HepG2 (cell line): Measurements from ENCODE around the gene CEP68. TPM values are rescaled to one million over a fixed set of nuclear protein-coding genes. Genes with fewer than 3 reads are reported as not detected.

Experiments used
- ARID2 ChIP-seq: sonication (generic); formaldehyde crosslinking; IDR thresholded peaks from 2 replicates; pipeline ENCODE4 v1.8.1; 2022; ENCODE audit warnings: mild to moderate bottlenecking, missing genetic modification reagents, borderline replicate concordance
- DMAP1 ChIP-seq: IDR thresholded peaks from 2 replicates; pipeline ENCODE4 v1.6.1; 2016
- GRHL1 ChIP-seq: sonication (generic); formaldehyde crosslinking; conservative IDR thresholded peaks from 2 replicates; pipeline ENCODE4 v1.8.0; 2022; ENCODE audit warnings: missing genetic modification reagents
- KMT2A ChIP-seq: sonication (generic); formaldehyde crosslinking; IDR thresholded peaks from 2 replicates; pipeline ENCODE4 v1.4.0; 2020; ENCODE audit warnings: missing genetic modification reagents
- MED13 ChIP-seq: sonication (generic); formaldehyde crosslinking; IDR thresholded peaks from 2 replicates; pipeline ENCODE4 v1.5.0; 2020; ENCODE audit warnings: missing genetic modification reagents
- MED8 ChIP-seq: sonication (generic); formaldehyde crosslinking; IDR thresholded peaks from 2 replicates; pipeline ENCODE4 v1.8.1; 2023; ENCODE audit warnings: mild to moderate bottlenecking, missing genetic modification reagents; ENCODE audit not compliant: insufficient replicate concordance
- MNT ChIP-seq: fragments of 450-650 bp; IDR thresholded peaks from 2 replicates; pipeline ENCODE4 v1.6.1; 2016
- NFE2L1 ChIP-seq: sonication (generic); formaldehyde crosslinking; IDR thresholded peaks from 2 replicates; pipeline ENCODE4 v1.4.0; 2020; ENCODE audit warnings: missing genetic modification reagents, mild to moderate bottlenecking, borderline replicate concordance
- PAF1 ChIP-seq: IDR thresholded peaks from 2 replicates; pipeline ENCODE4 v1.6.1; 2016; ENCODE audit warnings: missing genetic modification reagents, missing compliant biosample characterization
- SATB2 ChIP-seq: sonication (generic); formaldehyde crosslinking; IDR thresholded peaks from 2 replicates; pipeline ENCODE4 v1.5.0; 2020; ENCODE audit warnings: missing genetic modification reagents
- SOX6 ChIP-seq, 2 experiments: fragments of 450-650 bp in 1 of 2; sonication (generic) in 1 of 2; formaldehyde crosslinking in 1 of 2; IDR thresholded peaks; 2 replicates each; pipeline versions ENCODE4 v1.4.0 to v1.6.1; 2017 to 2020; ENCODE audit warnings: antibody characterized with exemption in 1 of 2, mild to moderate bottlenecking in 1 of 2, missing genetic modification reagents in 1 of 2
- STAT6 ChIP-seq: sonication (generic); formaldehyde crosslinking; IDR thresholded peaks from 2 replicates; pipeline ENCODE4 v1.4.0; 2020; ENCODE audit warnings: missing genetic modification reagents, mild to moderate bottlenecking, borderline replicate concordance
- U2AF2 ChIP-seq: fragments of 200-400 bp; formaldehyde crosslinking; IDR thresholded peaks from 2 replicates; pipeline ENCODE4 v1.6.1; 2017; ENCODE audit warnings: low read depth, mild to moderate bottlenecking, low read length
- ZBTB8A ChIP-seq: sonication (generic); formaldehyde crosslinking; IDR thresholded peaks from 2 replicates; pipeline ENCODE4 v1.4.0; 2020; ENCODE audit warnings: mild to moderate bottlenecking, low read depth, missing genetic modification reagents, borderline replicate concordance
- ZC3H13 ChIP-seq: sonication (generic); formaldehyde crosslinking; IDR thresholded peaks from 2 replicates; pipeline ENCODE4 v1.8.1; 2023; ENCODE audit warnings: mild to moderate bottlenecking, missing genetic modification reagents, moderate library complexity
- ZNF260 ChIP-seq: sonication (generic); formaldehyde crosslinking; IDR thresholded peaks from 2 replicates; pipeline ENCODE4 v1.4.0; 2020; ENCODE audit warnings: missing genetic modification reagents, low read depth, mild to moderate bottlenecking, borderline replicate concordance
- ZNF292 ChIP-seq: sonication (generic); formaldehyde crosslinking; IDR thresholded peaks from 2 replicates; pipeline ENCODE4 v1.8.1; 2022; ENCODE audit warnings: mild to moderate bottlenecking, low read depth, missing genetic modification reagents, borderline replicate concordance
- ZNF337 ChIP-seq: sonication (generic); formaldehyde crosslinking; IDR thresholded peaks from 2 replicates; pipeline ENCODE4 v1.5.1; 2020; ENCODE audit warnings: missing genetic modification reagents, low read depth, mild to moderate bottlenecking, borderline replicate concordance
- ZNF552 ChIP-seq: sonication (generic); formaldehyde crosslinking; IDR thresholded peaks from 2 replicates; pipeline ENCODE4 v1.9.0; 2022; ENCODE audit warnings: missing genetic modification reagents, mild to moderate bottlenecking, borderline replicate concordance
- ZSCAN12 ChIP-seq: sonication (generic); formaldehyde crosslinking; IDR thresholded peaks from 2 replicates; pipeline ENCODE4 v1.9.0; 2021; ENCODE audit warnings: mild to moderate bottlenecking, missing genetic modification reagents
- ZUFSP ChIP-seq: sonication (generic); formaldehyde crosslinking; IDR thresholded peaks from 2 replicates; pipeline ENCODE4 v1.9.0; 2021; ENCODE audit warnings: missing genetic modification reagents, mild to moderate bottlenecking, borderline replicate concordance
- polyA plus RNA-seq, 8 experiments: library from polyadenylated mRNA; depleted of rRNA in 3 of 8; stranded (reverse) in 7 of 8; unstranded in 1 of 8; fragments of >200 nt; fragmentation: Illumina TruSeq in 4 of 8; extraction: Trizol in 4 of 8; gene quantifications; 2 replicates each; pipeline versions ENCODE4 v1.2.1 to v1.2.3, GENCODE V29; 2011 to 2016; ENCODE audit warnings: low read depth in 4 of 8, missing spikeins in 1 of 8, mixed read lengths in 1 of 8; ENCODE audit not compliant: insufficient read depth in 1 of 8
- total RNA-seq, 5 experiments: library from RNA; depleted of rRNA; stranded (reverse); fragments of >200 nt; fragmentation: Illumina TruSeq; extraction: Trizol; gene quantifications; 2 replicates each; pipeline ENCODE4 v1.2.3, GENCODE V29; 2016; ENCODE audit warnings: low read depth in 1 of 5

The CEP68 gene
- total and polyA plus RNA-seq, 2 of the 13 experiments (the other 11 are each of a cell fraction or from before 2014, with no cell fraction given), result 5.7 to 9.3 TPM

GRCh38 chr2:65056215-65057053 lies at the start of gene CEP68 (continued):
- no peak; the same call in none of the 2 replicates for TF ChIP-seq ZSCAN12 (CRISPR knock-in tag)
- TF ChIP-seq SATB2, result peak; percentile 93
- no peak for TF ChIP-seq GRHL1 (CRISPR knock-in tag)
- peak; percentile 75 for TF ChIP-seq KMT2A (CRISPR knock-in tag)
- TF ChIP-seq MNT, result no peak
- TF ChIP-seq MED13 (CRISPR knock-in tag), result peak; percentile 80; the same call in 1 of the 2 replicates
- TF ChIP-seq ZC3H13 (CRISPR knock-in tag), result peak; percentile 81
- TF ChIP-seq STAT6 (CRISPR knock-in tag), result peak; percentile 30
- TF ChIP-seq PAF1, result no peak
- TF ChIP-seq ZNF292, result peak; percentile 76; the same call in 1 of the 2 replicates
- no peak; the same call in 1 of the 2 replicates for TF ChIP-seq ZNF552
- no peak for TF ChIP-seq ZNF337 (CRISPR knock-in tag)
- TF ChIP-seq DMAP1 (CRISPR knock-in tag), result peak; percentile 85
- peak; percentile 34; the same call in 1 of the 2 replicates for TF ChIP-seq ARID2 (CRISPR knock-in tag)
- no peak for TF ChIP-seq U2AF2
- no peak for TF ChIP-seq ZUFSP (CRISPR knock-in tag)
- no peak for TF ChIP-seq SOX6 (IDR thresholded peaks at IDR 0.05)
- peak; percentile 27; the same call in 1 of the 2 replicates for TF ChIP-seq SOX6 (CRISPR knock-in tag; IDR thresholded peaks at IDR 0.05)
- TF ChIP-seq MED8 (CRISPR knock-in tag), result no peak
- TF ChIP-seq ZNF260 (CRISPR knock-in tag), result no peak
- TF ChIP-seq ZBTB8A (CRISPR knock-in tag), result 0 out of 2 replicates have a peak, but pooled peaks have one; percentile 61
- TF ChIP-seq NFE2L1, result peak; percentile 69; the same call in 1 of the 2 replicates
